ENCODE results near the gene ZKSCAN5. TPM values are rescaled to one million over a fixed set of nuclear protein-coding genes. Genes with fewer than 3 reads are reported as not detected.
"Not testable (repeated sequence)": the region's sequence is repeated elsewhere in the genome, so short reads cannot be mapped to it uniquely, and the experiment has no call there.

ZKSCAN5 gene
- total RNA-seq, 2 donors from 2014 or later: 5.2 to 5.9 TPM

DNA sequence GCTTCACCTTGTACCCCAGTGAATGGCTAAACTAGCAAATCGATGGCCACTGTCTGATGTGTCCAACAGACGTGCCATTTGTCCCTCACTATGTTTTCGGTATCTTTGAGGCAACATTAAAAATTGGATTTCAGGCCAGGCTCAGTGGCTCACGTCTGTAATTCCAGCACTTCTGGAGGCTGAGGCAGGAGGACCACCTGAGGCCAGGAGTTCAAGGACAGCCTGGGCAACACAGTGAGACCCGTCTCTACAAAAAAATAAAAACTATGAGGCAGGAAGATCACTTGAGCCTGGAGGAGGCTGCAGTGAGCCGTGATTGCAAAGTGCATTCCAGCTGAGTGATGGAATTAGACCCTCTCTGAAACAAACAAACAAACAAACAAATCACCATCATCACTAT lies 39.5 kb downstream of the ZKSCAN5 start:
- intact Hi-C loops (cut with DNase I, micrococcal nuclease): no loop called here
- no peak for DNase-seq
- no peak for ATAC-seq

DNA sequence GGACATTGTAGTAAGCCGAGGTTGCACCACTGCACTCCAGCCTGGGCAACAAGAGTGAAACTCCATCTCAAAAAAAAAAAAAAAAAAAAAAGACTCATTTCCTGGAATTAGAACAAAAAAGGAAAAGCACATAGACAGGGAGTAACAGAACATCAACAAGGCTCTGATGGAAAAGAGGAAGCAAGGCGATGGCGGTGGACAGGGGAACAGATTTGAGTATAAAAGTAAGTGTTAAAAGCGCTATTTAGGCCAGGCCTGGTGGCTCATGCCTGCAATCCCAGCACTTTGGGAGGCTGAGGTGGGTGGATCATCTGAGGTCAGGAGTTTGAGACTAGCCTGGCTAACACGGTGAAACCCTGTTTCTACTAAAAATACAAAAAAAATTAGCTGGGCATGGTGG lies 40.8 kb downstream of the ZKSCAN5 start:
- DNase-seq; ATAC-seq; intact Hi-C loops (cut with DNase I, micrococcal nuclease): not testable (repeated sequence)

DNA sequence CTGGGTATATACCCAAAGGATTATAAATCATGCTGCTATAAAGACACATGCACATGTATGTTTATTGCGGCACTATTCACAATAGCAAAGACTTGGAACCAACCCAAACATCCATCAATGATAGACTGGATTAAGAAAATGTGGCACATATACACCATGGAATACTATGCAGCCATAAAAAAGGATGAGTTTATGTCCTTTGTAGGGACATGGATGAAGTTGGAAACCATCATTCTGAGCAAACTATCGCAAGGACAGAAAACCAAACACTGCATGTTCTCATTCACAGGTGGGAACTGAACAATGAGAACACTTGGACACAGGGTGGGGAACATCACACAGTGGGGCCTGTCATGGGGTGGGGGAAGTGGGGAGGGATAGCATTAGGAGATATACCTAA lies 45.1 kb downstream of the ZKSCAN5 start:
- ATAC-seq; intact Hi-C loops (cut with DNase I, micrococcal nuclease); DNase-seq: not testable (repeated sequence)

DNA sequence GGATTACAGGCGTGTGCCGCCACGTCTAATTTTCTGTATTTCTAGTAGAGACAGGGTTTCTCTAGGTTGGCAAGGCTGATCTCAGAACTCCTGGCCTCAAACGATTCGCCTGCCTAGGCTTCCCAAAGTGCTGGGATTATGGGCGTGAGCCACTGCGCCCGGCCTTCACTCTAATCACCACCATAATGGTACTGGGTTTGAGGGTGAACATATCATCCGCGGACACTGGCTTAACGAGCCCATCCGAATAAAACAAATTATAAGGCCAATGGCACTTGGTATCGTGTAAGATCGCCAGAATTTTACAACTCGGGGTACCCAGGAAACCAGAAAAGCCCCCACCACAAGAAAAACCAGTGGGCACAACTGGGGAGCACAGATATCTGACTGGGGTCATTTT lies 46.9 kb downstream of the ZKSCAN5 start:
- ATAC-seq (peak; percentile 31), DNase-seq (peak in 1 of 2 donors; percentile 9)
- intact Hi-C loops (cut with DNase I, micrococcal nuclease): no loop called here

DNA sequence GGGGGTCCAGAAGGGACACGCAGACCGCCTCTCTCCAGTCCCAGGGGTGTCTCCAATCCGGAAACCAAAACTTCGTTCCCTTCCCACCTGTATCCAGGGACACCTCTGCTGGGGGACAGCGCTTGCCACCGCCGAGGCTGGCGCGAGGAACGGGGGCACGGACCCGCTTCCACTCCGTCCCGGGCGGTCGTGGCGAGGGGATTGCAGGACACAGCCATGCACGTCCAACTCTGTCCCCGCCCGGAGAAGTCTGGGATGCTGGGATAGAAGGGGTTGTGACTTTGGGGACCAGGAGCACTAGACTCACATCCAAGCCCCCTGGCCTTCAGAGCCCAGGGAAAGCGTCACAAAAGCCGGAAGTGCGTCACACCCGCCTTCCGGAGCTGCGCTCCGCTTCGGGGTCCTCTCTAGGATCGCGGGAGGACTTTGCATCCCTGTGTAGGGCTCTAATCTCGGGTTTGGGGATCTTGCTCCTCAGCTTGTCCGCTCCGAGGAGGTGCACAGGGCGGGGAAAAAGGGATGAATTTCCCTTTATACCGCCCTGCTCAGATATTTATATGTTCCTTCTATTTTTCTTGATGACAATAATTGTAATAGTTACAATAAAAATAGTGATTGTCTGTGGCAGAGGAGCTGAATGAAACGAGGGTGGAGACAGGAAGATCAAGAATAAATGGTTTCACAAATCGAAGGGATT lies 47.5 kb downstream of the ZKSCAN5 start, which contains the start of gene FAM200A:
TSS of gene FAM200A (minus strand) at position 348 of the 697 bp plus-strand sequence. CDS start 3,707 bp downstream, outside the sequence.
- ATAC-seq (peak; percentile 99), DNase-seq (peak; percentile 88 to 93)
- intact Hi-C loops (cut with DNase I, micrococcal nuclease): no loop called here

DNA sequence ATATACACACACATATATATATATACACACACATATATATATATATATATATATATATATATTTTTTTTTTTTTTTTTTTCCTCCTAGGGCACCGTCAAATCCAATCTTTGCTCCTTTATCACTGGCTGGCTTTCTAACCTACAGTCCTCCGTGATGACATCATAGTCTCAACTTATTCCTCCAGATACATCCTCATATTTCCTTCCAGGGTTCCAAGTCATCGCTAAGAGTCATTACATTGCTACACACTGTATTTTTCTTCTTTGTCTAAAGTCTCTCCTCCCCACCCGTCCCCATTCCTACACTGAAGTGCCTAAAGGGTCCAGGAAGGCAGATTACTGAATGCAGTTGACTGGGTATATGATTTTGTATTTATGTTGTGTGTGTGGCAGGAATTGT lies 48.6 kb downstream of the ZKSCAN5 start:
- DNase-seq (no peak), ATAC-seq (no peak)
- intact Hi-C loops (cut with DNase I, micrococcal nuclease): no loop called here

DNA sequence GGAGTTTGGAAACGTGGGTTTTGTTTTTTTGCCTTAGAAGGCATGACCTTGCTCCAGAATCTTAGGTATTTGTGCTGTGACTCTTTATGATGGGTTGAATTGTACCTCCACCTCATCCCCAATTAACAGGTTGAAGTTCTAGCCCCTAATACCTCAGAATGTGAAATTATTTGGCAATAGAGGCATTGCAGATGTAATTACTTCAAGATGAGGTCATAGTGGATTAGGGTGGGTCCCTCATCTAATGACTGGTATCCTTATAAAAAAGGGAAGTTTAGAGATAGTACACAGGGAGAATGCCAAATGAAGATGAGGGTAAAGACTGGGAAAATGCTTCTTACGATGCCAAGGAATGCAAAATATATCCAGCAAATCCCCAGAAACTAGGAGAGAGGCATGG lies 50.5 kb downstream of the ZKSCAN5 start:
- ATAC-seq (no peak), DNase-seq (no peak)
- intact Hi-C loops (cut with DNase I, micrococcal nuclease): no loop called here

DNA sequence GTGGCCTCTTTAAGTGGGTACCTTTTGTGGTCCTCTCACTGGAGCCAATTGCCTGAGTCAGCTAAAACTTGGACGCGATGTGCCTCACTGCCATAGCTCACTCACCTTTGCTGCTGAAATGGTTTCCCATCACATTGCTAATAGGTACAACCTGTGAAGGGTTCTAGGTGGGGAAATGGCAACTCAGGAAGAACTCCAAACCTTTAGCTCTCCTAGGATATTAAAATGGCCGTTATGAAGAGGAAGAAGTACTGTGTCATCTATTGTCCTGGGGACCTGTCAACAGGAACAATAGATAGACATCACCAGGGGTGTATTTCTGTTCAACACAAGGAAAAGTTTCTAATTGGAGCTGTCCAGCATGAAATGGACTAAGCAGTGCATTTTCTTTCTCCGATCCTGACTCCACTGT lies 52.7 kb downstream of the ZKSCAN5 start:
- intact Hi-C loops (cut with DNase I, micrococcal nuclease): no loop called here

DNA sequence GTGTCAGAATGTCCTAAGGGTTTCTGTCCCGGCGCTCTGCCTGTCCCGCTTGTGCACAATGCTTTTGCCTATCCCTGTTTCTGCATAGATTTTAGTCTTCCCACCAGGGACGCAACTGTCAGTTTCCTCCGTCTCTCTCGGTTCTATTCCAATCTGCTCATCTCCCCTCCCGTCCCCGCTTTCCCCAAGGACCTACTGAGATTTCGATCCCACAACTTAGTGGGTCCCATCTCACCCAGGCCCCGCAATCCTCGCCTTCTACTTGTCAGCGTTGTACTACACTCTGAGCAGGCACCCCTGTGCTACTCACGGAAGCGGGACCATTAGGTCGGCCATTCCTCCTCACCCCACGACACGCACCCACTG lies 53.5 kb downstream of the ZKSCAN5 start:
- ATAC-seq: peak; percentile 65
- intact Hi-C loops (cut with DNase I, micrococcal nuclease): no loop called here
- DNase-seq: no peak

More for the DNA sequence above, 52.7 kb downstream of the ZKSCAN5 start:
- DNase-seq (no peak), ATAC-seq (no peak)

DNA sequence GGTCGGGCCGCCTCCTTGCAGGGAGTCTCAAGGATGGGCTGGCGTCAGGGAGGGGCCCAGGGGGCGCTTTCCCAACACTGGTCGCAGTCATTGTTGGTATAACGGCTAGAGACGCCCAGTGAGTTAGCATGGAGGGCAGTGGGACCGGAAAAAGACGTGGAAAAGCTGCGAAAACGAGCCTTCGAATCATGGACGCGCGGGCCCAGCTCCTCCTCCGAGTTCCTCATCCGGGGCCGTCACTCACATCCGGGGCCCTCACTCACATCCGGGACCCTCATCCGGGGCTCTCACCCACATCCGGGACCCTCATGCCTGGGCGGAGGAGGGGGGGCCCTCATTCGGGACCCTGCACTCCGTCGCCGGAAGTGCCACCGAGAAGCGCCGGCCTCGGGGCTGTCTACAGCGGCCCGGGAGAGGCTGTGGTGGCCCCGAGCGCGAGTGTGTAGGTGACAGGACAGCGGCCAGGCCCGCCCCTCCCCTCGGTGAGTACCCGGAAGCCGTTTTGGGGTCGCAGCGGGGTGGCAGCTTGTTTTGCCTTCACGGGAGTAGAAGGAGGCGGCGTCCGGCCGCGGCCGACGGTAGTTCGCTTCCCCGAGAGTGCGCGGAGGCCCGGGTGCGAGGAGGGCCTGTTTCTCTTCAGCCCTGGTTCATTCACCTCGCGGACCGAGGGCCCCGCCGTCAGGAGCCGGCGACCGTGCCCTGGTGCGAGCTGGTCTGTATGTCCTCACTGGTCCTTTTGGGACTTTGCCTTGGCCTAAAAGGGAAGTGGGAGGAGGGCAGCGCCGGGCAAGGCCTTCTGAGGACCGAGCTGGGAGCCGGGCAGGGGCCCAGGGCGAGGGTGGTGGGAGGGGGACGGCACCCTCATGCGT lies 54.1 kb downstream of the ZKSCAN5 start, which contains the start of gene ZNF655:
TSS of gene ZNF655 (plus strand) at position 337 of the 869 bp plus-strand sequence. CDS start 1,918 bp downstream, outside the sequence.
- peak; percentile 87 for ATAC-seq
- DNase-seq: peak; percentile 91 to 93
- intact Hi-C loops (cut with DNase I, micrococcal nuclease): no loop called here

DNA sequence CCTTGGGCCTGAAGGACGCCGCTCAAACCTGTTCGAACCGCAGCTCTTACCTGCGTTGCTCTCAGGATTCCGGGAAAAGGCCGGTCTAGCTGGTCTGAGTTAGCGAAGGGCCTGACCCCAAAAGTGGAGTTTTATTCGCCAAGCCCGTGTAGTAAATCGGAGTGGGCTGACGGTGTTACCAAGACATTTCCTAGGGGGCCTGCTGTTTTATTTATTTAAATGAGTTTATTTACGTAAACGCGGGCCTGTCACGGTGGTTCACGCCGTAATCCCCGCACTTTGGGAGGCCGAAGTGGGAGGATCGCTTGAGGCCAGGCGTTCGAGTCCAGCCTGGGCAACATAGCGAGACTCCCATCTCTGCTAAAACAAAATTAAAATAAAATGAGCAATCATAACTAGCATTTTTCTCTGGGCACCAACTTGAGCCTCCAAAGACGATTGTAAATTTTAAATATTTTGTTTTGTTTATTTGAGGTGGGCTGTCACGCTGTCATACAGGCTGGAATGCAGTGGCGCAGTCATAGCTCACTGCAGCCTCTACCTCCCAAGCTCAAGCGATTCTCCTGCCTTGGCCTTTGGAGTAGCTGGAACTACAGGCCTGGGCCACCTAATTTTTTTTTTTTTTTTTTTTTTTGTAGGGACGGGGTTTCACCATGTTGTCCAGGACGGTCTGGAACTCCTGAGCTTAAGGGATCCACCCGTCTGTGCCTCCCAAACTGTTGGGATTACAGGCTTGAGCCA lies 54.9 kb downstream of the ZKSCAN5 start:
- intact Hi-C loops (cut with DNase I, micrococcal nuclease): no loop called here
- ATAC-seq (no peak), DNase-seq (no peak)

DNA sequence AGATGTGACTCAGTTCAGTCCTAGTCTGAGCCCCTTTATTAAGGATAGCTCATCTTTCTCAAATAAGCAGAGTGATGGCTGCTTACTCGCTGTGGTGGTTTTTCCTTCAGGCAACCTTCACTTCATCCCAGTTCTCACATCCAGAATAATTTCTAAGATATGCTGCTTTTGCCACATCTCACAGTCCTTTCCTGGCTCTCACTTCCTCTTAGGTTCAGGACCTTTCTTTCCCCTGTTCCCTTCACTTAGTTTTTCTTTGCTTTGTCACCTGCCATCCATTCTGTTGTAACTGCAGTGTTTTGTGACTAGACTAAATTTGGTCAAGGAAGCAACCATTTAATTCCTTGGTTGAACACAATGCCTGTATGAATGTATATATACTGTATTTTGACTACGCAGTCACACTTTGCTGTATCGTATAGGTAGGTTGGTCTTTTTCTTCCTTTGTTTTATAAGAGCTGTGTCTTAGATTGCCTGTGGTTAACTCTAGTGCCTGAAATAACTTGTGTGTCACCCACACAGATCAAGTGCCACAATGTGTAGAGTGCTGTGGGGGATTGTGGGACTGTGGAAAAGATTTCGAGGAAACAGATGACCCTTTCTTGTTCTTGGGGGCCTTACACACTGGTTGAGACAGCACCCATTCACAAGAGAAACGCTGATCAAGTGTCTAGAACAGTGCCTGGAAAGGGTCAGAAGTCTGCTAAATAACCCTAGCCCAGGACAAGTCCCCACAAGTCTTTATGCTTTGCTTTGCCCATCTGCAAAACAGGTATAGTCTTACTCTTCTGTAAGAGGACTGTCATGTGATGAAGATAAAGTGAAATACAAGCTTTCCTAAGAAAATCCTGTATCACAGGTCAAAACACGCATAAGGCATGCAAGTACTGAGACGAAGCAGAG lies 56.6 kb downstream of the ZKSCAN5 start:
- intact Hi-C loops (cut with DNase I, micrococcal nuclease): no loop called here
- ATAC-seq (no peak), DNase-seq (no peak)

DNA sequence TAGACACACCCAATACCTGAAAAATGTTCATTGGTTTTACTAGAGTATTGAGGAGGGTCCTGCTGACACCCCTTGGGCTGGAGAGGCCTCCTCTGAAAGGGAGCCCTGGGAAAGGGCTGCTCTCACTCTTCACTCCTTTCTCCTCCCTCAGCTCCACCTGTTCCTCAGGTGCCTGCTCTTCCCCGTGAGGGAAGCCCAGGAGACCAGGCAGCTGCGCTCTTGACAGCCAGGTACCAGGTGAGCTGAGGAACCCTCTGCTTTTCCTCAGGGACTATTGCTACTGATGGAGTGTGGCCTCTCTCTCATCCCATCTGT lies 57.2 kb downstream of the ZKSCAN5 start:
- intact Hi-C loops (cut with DNase I, micrococcal nuclease): no loop called here
- DNase-seq (no peak), ATAC-seq (no peak)

DNA sequence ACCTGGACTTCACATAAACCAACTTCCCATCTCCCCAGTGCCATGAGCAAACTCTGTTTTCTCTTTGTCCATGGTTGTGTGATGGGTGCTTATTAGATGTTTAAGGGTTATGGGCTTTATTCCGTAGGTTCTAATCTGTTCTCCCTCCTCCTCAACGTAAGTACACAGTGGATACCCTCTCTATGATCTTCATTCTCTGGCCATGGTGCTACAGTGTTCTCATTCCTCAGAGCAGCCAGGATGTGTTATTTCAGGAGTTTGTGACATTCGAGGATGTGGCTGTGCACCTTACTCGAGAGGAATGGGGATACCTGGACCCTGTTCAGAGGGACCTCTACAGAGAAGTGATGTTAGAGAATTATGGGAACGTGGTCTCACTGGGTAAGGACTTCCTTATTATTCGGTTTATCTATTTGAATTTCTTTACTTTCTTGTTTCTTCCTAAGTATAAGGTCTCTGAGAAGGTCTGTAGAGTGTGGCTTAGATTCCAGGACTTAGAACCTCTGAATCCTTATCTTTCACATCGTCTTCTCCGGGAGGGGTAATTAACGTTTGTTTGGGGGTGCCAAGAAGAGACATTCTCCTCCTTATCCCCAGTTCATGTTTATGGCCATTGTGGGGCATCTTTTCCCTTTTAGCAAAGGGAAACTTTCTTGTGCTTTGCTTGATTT lies 57.8 kb downstream of the ZKSCAN5 start:
- intact Hi-C loops (cut with DNase I, micrococcal nuclease): no loop called here
- ATAC-seq: no peak
- DNase-seq: no peak

DNA sequence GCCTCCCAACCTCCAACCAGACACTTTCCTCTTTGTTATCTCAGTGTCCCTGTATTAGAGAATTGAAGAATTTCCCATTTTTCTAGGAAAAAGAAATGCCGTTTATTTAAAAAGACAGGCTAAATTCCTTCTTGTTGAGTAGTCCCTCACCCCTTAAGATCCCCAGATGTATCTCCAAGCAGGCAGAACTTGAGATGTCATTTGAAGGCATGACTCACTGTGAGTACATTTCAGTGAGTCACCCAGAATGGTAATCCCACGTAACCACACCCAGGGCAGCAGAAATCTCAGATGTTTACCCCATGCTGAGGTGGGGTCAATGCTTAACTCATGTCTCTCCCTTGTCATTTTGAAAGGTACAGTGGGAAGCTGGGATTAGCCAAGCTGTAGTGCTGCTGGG lies 58.4 kb downstream of the ZKSCAN5 start:
- intact Hi-C loops (cut with DNase I, micrococcal nuclease): no loop called here
- DNase-seq (no peak), ATAC-seq (peak; percentile 27)

DNA sequence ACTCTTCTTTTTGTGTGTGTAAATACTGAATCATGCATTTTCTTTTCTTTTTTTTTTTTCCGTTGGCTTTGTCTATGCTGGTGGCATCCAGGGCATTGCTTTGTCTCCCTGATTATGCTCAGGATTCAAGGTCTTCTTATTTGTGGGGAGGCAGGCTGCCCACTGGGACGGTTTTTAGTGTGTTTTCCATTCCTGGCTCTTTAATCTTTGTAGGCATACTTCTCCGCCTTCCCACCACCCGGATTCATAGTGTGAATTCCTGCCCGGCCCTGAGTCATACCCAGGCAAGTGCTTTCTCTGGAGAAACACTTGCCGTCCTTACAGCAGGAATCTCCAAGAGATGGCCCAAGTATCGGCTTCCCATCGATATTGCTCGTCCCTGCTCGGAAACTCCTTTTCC lies 59.2 kb downstream of the ZKSCAN5 start:
- DNase-seq (no peak), ATAC-seq (no peak)
- intact Hi-C loops (cut with DNase I, micrococcal nuclease): no loop called here

DNA sequence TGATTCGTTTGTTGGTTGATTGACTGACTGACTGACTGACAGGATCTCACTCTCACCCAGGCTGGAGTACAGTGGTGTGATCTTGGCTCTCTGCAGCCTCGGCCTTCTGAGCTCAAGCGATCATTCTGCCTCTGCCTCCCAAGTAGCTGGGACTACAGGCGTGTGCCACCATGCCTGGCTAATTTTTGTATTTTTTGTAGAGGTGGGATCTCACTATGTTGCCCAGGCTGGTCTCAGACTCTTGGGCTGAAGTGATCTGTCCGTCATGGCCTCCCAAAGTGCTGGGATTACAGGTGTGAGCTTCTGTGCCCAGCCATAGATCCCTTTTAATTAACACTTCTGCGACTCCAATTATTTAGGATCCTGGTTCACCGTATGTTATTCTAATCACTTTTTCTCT lies 64.3 kb downstream of the ZKSCAN5 start:
- ATAC-seq; intact Hi-C loops (cut with DNase I, micrococcal nuclease); DNase-seq: not testable (repeated sequence)

DNA sequence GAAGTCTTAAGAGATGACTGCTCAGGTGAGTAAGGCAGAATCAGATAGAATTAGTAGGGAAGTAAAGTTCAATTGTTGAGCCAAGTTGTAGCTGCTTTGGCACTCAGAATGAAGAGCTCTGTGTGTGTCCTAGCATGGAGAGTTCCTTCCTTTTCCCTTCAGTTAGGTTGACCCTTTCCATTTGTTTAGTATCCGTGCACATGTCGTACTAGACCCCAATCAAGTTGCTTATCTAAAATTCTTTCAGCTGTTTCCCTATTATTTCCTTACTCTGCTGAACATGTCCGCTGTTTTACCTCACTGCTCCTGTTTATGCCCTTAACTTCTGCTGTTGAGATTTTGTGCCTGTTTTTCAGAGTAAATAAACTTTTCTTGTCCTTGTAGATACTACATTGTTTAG lies 67.3 kb downstream of the ZKSCAN5 start:
- DNase-seq (no peak), ATAC-seq (no peak)
- intact Hi-C loops (cut with DNase I, micrococcal nuclease): no loop called here

All from left colon (tissue), 2 donors.